H1 (cell line): ENCODE measurements around the gene PLEKHN1. TPM values are rescaled to one million over a fixed set of nuclear protein-coding genes. Genes with fewer than 3 reads are reported as not detected.

Source experiments
- CTCF ChIP-seq, 3 experiments: IDR thresholded peaks; 1 replicate in 2 of 3; 2 replicates in 1 of 3; pipeline versions ENCODE4 v1.5.1 to v1.6.1; 2011; ENCODE audit warnings: low read length in 3 of 3, mild to moderate bottlenecking in 3 of 3, inconsistent platforms in 2 of 3, low read depth in 1 of 3, moderate library complexity in 1 of 3; ENCODE audit not compliant: insufficient read depth in 1 of 3; ENCODE audit errors: control extremely low read depth in 1 of 3
- EGR1 ChIP-seq: IDR thresholded peaks from 2 replicates; pipeline ENCODE4 v1.6.1; 2011; ENCODE audit warnings: low read depth, low read length, borderline replicate concordance
- GABPA ChIP-seq: IDR thresholded peaks from 2 replicates; pipeline ENCODE4 v1.6.1; 2011; ENCODE audit warnings: mild to moderate bottlenecking, low read length, moderate library complexity, borderline replicate concordance; ENCODE audit not compliant: insufficient read depth
- POLR2A ChIP-seq, 2 experiments: IDR thresholded peaks; 1 replicate in 1 of 2; 2 replicates in 1 of 2; pipeline ENCODE4 v1.6.1; 2011; ENCODE audit warnings: low read depth in 2 of 2, low read length in 2 of 2, mild to moderate bottlenecking in 2 of 2; ENCODE audit errors: control extremely low read depth in 1 of 2
- RAD21 ChIP-seq, 2 experiments: IDR thresholded peaks in 1 of 2; conservative IDR thresholded peaks in 1 of 2; 2 replicates each; pipeline ENCODE4 v1.6.1; 2011; ENCODE audit warnings: low read depth in 2 of 2, low read length in 2 of 2, improper control_type of control experiment in 1 of 2, inconsistent platforms in 1 of 2, mild to moderate bottlenecking in 1 of 2, moderate library complexity in 1 of 2
- RNF2 ChIP-seq: fragments of 200-900, 300-1000 bp; sonication (generic); IDR thresholded peaks from 2 replicates; pipeline ENCODE4 v1.7.1; 2016; ENCODE audit warnings: borderline replicate concordance, low read depth, mild to moderate bottlenecking, antibody characterized with exemption, low read length; ENCODE audit not compliant: poor library complexity, severe bottlenecking; ENCODE audit errors: missing control alignments
- TCF12 ChIP-seq: IDR thresholded peaks from 2 replicates; pipeline ENCODE4 v1.6.1; 2011; ENCODE audit warnings: low read depth, mild to moderate bottlenecking, low read length
- USF2 ChIP-seq: IDR thresholded peaks from 2 replicates; pipeline ENCODE4 v1.6.1; 2011; ENCODE audit warnings: low read length, improper control_type of control experiment
- polyA plus RNA-seq, 7 experiments: library from polyadenylated mRNA; depleted of rRNA in 3 of 7; stranded (reverse) in 5 of 7; unstranded in 2 of 7; fragments of >200 nt in 5 of 7; fragments of 200-250 nt in 2 of 7; gene quantifications; 1 replicate in 5 of 7; 2 replicates in 1 of 7; 4 replicates in 1 of 7; pipeline versions ENCODE4 v1.2.1 to v1.2.3, GENCODE V29; 2011 to 2013; ENCODE audit warnings: missing spikeins in 2 of 7, mixed read lengths in 2 of 7
- total RNA-seq: library from RNA; stranded (reverse); fragmentation: NEBNext Ultra II Directional; extraction: Animal tissue kit (Norgen Biotek cat#: 25700); gene quantifications from 2 replicates; pipeline ENCODE4 v1.2.1, GENCODE V29; 2021

The PLEKHN1 gene
- total and polyA plus RNA-seq, 2 of the 8 experiments (the other 6 are each of a cell fraction or from before 2014, with no cell fraction given): 0.39 to 1.5 TPM

- TF ChIP-seq CTCF (IDR thresholded peaks at IDR 0.05; ENCODE audit: control extremely low read depth in 1 of 3, insufficient read depth in 1 of 3, low read depth in 1 of 3, low read length in 3 of 3) (no peak), USF2 (no peak), POLR2A (IDR thresholded peaks at IDR 0.05; ENCODE audit: control extremely low read depth in 1 of 2, low read depth in 2 of 2, low read length in 2 of 2) (no peak), RAD21 (IDR thresholded peaks at IDR 0.05 in 1 of 2, conservative IDR thresholded peaks at IDR 0.05 in 1 of 2; ENCODE audit: low read depth in 2 of 2, low read length in 2 of 2) (no peak), EGR1 (no peak), GABPA (no peak), RNF2 (no peak), TCF12 (no peak)
Observed at GRCh38 chr1:920521-920920, 45.8 kb upstream of the PLEKHN1 start (continued).
